Raji (cell line): ENCODE data around the gene GAS7.

Experiments used
- POLR2A ChIP-seq: IDR thresholded peaks from 2 replicates; pipeline ENCODE4 v1.6.1; 2011; ENCODE audit warnings: low read depth, low read length, control low read depth; ENCODE audit not compliant: insufficient read depth

Gene GAS7

DNA sequence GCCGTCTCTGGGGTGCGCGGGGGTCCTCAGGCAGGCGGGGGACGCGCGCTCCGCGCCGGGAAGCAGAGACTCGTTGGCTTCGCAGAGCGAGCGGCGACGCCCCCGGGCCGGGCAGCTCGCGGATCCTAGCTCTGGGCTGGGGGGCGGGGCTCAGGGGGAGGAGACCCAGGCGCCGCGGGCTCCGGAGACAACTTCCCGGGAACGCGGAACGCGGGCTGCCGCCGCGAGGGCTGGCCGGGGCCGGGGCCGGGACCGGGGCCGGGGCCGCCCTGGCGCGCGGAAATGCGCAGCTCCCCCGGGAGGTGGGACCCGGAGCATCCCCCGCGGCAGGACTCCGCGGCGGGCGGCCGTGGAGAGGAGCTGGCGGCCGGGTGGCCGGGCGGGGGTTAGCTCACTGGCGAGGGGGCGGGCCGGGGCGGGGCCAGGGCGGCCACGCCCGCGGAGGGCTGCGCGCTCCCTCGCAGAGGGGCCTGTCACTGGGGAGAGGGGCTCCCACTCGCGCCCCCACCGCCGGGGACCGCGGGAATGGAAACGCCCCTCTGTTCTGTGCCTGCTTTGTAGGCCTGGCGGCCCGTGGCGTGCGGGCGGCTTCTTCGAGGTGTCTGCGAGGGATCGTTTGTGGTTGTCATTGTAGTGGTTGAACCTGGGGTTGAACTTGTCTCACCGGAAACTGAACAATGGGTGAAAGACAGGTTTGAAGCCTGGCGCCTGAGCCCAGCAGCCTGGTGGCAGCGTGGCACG lies at the start of gene GAS7:
Gene GAS7 (minus strand): TSS at position 98 of the 741 bp plus-strand sequence.
- no peak for TF ChIP-seq POLR2A

DNA sequence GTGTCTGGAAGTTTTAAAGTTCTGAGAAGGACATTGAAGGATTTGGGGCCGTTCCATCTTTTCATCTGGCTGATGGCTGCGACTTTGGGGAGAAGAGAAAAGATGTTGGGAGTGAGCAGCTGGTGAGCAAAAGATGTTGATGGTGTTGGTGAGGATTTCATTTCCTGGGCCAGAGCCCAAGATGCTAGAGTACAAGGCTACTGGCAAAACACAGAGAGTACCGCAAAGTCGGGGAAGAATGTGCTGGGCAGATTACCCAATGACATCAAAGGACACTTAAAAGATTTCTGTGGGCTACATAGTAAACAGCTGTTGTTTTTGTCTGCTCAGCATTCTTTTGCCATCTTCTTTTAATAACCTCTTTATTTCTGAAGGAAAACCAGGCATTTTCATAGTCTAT lies 49.4 kb upstream of the GAS7 start:
- TF ChIP-seq POLR2A = no peak

DNA sequence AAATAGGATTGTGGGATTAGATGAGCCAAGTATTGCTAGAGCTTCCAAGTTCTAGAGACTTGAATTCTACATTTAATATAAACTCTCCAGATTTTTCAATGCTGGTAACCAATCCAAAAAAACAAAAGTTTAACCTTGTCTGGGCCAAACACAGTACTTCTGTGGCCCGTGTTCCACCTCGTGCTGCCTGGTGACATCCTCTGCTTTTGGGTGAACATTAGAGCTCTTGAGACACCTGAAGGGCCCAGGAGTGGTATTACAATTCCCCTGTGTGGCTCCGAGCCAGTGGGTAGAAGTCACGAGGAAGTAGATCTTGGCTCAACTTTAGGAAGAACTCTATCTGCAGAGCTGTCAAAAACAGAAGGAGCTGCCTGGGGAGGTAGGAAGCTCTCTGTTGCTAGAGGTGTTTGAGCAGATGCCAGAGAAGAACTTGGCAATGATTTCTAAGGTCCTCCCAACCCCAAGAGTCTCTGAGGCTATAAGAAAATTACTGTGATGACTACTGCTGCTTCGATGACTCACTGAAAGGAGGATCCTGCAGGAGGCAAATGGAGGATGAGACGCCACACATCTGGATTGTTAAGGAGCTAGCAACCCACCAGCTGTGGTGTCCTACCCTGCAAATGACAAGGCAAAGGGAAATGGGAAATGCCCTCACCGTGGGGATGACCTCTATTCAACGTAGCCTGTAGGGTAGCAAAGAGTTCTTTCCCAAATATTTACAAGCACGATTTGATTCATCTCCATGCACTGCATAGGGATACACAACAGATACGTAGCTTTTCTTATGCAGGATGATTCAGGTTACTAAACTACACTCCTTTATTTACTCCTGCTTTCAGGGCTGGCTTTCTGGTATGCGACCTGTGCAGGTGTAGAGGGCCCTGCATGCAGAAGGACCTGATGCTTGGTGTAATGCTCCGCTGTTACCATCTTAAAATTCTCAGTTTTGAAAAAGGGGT lies 45.8 kb upstream of the GAS7 start:
- no peak for TF ChIP-seq POLR2A

GRCh38 chr17:10241781-10242180 lies 43.4 kb upstream of the GAS7 start:
- TF ChIP-seq POLR2A = no peak

DNA sequence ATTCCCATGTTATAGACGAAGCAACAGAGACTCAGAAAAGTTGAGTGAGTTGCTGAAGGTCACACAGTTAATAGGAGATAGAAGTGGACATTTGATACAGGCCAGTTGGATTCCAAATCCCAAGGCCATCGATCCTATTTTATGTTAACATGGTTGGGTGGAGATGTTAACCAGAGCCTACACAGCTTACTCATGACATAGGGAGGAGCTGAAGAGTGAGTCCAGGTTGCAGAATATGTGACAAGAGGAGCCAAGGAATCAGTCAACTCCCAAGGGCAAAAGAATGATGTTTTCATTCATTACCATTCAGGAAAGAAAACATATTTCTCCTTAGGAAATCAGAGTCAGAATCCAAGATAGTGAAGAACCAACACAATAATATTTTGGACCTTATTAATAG lies 40.3 kb upstream of the GAS7 start:
- TF ChIP-seq POLR2A = no peak

GRCh38 chr17:10234033-10234432 lies 35.6 kb upstream of the GAS7 start:
- no peak for TF ChIP-seq POLR2A

GRCh38 chr17:10233161-10233560 lies 34.8 kb upstream of the GAS7 start:
- no peak for TF ChIP-seq POLR2A

DNA sequence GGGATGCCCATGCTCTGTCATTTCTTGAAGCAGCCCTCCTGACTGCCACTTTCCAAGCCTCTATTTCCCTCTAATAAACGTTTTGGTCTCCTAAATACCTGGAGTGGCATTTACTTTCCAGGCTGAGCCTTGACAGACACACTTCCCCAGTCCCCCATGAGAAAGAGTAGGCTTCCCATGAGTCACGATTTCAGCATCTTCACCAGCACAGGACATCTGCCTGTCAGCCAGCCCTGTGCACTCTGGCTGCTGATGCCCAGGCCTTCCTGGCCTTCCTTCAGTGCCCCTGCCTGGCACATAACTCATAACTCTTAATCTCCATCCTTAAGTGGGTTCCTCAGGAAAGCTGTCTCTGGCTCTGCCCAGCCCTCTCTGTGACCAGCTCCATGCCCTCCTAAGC lies 30.8 kb upstream of the GAS7 start:
- no peak for TF ChIP-seq POLR2A

DNA sequence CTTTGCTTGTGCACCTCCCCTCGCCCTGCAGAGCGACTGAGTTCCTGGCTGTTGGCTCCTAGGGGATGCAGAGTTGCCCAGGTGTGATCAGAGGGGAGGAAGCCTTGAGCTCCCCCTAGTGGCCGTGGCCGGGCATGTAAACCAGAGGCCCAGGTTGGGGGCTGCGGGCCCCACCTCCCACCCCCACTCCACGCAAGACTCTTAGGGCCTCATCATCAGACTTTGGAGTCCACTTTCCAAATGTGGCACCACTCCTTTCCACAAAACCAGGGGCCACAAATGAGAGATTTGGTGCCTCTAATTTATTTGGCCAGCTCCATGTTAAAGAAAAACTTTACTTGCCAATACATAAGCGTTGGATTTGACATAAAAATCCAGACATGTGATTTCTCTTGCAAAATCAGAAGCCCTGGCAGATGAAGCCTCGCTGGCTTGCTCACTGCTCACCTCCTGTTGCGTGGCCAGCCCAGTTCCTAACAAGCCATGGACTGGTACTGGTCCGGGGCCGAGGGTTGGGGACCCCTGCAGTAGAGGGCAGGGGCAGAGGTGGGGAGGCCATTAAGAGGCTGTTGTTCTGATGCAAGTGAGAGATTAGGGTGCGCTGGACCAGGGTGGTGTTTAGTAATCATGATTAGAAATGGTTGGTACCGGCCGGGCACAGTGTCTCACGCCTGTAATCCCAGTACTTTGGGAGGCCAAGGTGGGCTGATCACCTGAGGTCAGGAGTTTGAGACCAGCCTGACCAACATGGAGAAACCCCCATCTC lies 28.7 kb upstream of the GAS7 start:
- no peak for TF ChIP-seq POLR2A

- no peak for TF ChIP-seq POLR2A
Observed at GRCh38 chr17:10224582-10225195, 26.3 kb upstream of the GAS7 start.

DNA sequence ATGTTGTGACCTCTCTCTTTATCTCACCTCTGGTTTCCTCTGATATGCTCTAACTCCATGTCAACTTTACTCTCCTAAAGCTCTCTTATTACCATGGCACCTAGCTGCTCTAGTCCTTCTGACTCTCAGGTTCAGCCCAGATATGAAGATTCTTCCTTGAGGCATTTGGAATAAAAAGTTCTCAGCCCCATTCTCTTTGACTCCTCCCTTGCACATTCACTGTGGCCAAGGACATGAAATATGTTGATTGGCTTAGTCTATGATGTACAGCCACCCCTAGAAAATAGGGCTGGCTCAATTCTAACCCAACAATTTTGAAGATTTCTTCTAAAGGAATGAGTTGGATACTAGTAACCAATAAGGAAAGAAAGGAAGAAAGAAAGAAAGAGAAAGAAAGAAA lies 20.8 kb upstream of the GAS7 start:
- no peak for TF ChIP-seq POLR2A

DNA sequence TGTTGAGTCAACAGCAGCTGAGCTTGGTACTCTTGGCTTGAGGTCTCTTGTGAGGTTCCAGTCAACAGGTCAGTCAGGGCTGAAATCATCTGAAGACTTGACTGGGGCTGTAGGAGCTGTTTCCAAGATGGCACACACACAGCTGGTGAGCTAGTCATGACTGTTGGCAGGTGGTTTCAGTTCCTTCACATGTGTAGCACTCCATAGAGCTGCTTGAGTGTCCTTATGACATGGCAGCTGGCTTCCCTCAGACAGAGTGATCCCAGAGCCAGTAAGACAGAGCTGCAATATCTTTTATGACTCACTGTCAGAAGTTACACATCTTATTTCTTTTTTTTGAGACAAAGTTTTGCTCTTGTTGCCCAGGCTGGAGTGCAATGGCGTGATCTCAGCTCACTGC lies 19.5 kb upstream of the GAS7 start:
- no peak for TF ChIP-seq POLR2A

- no peak for TF ChIP-seq POLR2A
Observed at GRCh38 chr17:10216213-10216938, 18.0 kb upstream of the GAS7 start.

- TF ChIP-seq POLR2A = no peak
Observed at GRCh38 chr17:10215286-10215685, 16.9 kb upstream of the GAS7 start.
